LoVo (cell line): Measurements from ENCODE around the gene TMEM131.
A peak's percentile ranks its signal among the peaks of the same experiment; 100 is the strongest.
"Not testable (repeated sequence)": the region's sequence is repeated elsewhere in the genome, so short reads cannot be mapped to it uniquely, and the experiment has no call there.

Experiments used
- DNase-seq: peaks from one replicate; pipeline ENCODE4 v3.0.0-alpha.2; 2016; ENCODE audit warnings: low spot score

Gene TMEM131

GRCh38 chr2:98022067-98022466 lies 26.3 kb upstream of the TMEM131 start:
- not testable (repeated sequence) for DNase-seq

DNA sequence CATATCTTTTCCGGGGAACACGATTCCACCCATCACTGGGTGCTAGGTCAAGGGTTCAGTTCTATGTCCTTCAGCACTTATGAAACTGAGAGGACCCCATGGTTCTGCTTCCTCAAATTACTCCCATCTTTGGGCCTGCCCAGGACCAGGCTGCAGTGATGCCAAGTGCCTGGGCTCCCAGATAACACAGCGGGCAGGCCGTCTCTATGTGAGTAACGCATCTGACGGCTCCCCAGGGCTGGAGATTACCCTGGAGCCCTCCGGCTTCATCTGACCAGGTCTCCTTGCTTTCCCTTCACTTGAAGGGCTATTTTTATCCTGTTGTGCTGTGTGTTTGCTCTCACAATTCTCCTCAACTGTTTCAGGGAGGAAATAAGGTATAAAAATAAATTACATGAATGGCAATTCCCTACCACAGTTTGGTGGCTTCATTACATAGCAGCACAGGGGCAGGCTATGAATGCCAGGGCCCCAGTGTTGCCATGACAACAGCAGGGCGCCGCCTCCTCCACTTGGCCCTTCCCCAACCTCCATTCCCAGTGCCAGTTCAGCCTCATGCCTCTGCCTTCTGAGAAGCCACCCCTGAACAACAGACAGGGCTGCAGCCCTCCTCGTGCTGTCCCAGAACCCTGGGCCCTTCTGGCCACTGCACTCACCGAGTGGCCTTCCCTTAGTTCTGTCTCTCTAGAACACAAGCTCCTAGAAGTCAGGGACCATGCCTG lies 25.4 kb upstream of the TMEM131 start:
- DNase-seq: no peak

DNA sequence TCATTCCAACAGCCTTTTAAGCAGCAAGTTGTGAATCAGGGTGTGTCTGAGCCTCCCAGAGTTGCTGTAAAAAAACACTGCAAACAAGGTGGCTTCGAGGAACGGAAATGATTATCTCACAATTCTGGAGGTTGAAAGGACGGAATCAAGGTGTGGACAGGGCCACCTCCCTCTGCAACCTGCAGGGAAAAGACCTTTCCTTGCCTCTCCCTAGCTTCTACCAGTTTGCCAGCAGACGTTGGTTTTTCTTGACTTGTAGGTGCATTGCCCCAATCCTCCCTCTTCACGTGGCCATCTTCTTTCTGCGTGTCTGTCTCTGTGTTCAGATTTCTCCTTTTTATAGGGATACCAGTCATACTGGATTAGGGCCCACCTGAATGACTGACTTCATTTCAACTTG lies 24.8 kb upstream of the TMEM131 start:
- DNase-seq: peak; percentile 17

DNA sequence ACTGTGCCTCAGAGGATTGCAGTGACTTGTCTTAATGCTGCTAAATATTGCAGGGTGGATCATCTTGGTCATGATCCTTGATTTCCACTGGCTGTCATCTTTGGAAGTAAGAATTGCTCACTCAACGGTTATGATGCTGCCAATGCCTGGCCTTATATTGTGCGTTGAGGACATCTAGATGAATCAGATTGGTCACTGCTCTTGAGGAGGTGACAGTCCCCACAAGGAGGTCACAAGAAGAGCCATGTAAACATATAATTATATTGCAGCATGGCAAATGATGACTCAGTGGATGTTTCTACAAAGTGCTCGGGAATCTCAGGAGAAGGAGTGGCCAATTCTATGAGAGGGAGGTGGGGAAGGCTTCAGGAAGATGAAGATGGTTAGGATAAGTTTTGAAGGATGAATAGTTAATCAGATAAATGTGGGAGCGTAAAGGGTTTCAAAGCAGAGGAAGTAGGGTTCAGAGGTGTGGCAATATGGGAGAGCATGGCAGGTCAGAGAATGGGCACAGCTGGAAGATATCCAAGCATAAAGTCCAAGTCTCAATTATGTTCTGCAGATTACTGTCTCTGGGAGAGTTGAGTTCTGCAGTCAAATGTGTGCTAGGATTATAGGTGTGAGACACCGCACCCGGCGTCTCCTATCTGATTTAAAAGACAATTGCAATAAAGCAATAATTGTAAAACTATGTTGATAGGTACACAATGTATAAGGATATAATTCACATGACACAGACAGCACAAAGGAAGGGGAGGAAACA lies 21.3 kb upstream of the TMEM131 start:
- peak; percentile 54 for DNase-seq

DNA sequence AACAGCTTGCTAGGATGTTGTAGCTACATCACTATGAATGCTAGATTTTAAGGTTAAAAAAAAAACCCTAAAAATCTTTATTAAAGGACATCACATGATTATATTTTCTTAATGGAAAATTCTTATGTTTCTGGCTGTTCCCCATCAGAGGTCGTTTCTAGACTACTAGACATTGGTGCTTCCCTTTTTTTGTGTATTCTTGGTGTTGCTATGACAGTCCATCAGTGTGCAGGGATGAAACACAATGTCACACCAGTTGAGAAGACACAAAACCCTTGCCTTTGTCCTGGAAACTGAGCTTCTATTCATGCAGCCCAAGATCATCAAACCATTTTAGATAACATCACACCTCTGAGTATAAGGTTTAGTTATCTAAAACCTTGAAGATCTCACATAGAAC lies 19.9 kb upstream of the TMEM131 start:
- no peak for DNase-seq

DNA sequence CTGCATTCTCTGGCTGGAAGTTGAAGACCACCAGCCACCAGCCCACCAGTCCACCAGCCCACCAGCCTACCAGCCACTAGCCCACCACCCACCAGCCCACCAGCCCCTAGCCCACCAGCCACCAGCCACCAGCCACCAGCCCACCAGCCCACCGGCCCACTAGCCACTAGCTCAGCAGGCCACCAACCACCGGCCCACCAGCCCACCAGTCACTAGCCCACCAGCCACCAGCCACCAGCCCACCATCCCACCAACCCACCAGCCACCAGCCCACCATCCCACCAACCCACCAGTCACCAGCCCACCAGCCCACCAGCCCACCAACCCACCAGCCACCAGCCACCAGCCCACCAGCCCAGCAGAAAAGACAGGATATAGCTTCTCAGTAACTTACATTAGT lies 18.6 kb upstream of the TMEM131 start:
- DNase-seq: no peak

- DNase-seq: no peak
Observed at GRCh38 chr2:98013407-98014042, 17.8 kb upstream of the TMEM131 start.

GRCh38 chr2:98012561-98012991 lies 16.8 kb upstream of the TMEM131 start:
- DNase-seq: no peak

DNA sequence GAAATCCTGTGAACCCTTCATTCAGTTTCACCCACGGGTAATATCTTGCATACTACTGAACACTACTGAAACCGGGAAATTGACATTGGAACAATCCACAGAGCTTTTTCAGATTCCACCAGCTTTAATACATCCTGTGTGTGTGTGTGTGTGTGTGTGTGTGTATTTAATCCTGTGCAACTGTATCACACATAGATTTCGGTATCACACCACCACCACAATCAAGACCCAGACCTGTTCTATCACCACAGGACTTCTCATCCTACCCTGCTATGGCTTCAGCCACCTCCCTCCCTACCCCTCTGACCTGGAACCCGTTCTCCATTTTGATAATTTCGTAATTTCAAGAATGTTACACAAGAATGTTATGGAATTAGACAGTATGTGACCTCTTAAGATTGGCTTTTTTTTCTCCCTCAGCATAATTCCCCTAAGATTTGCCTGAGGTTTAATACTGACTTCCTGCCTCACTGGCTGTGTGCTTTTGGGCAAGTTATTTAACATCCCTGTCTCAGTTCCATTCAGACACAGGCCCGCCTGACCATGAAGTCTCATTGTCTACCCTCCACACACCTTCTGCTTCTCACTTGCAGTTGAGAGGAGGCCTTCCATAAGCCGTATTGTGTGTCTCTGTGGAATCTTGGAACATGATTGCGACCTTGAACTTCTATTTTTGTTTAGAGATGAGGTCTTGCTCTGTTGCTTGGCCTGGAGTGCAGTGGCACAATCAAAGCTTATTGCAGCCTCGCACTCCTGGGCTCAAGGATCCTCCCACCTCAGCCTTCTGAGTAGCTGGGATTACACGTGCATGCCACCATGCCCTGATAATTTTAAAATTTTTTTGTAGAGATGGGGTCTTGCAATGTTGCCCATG lies 14.4 kb upstream of the TMEM131 start:
- no peak for DNase-seq

- no peak for DNase-seq
Observed at GRCh38 chr2:98008415-98008814, 12.7 kb upstream of the TMEM131 start.

- no peak for DNase-seq
Observed at GRCh38 chr2:98006378-98006777, 10.6 kb upstream of the TMEM131 start.

DNA sequence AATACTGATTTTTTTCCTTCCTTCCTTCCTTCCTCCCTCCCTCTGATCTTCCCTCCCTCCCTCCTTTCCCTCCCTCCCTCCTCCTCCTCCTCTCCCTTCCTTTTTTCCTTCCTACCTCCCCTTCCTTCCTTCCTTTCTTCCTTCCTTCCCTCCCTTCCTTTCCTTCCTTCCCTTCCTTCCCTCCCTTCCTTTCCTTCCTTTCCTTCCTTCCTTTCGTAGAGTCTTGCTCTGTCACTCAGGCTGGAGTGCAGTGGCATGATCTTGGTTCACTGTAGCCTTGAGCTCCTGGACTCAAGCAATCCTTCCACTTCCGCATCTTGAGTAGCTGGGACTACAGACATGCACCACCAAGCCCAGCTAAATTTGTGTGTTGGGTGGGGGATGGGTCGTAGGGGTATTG lies 8.9 kb upstream of the TMEM131 start:
- DNase-seq: no peak

- no peak for DNase-seq
Observed at GRCh38 chr2:98004047-98004446, 8.3 kb upstream of the TMEM131 start.

DNA sequence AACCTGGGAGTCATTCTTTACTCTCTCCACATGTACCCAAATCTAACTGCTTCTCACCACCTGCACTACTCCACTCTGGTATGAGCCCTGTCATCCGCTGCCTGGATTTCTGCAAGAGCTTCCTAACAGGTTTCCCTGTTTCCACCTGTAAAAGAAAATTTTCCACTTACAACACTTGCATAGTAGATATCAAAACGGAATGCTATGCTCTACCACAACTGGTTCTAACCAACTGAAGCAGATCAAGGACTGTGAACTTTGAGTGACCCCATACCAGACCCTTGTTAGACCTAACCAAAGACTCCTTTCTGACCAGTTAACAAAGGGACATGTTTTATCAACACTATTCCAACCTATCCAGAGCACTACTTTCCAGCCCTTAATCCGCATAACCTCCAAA lies 3.8 kb upstream of the TMEM131 start:
- DNase-seq: no peak

- no peak for DNase-seq
Observed at GRCh38 chr2:97998431-97999005, 2.8 kb upstream of the TMEM131 start.

DNA sequence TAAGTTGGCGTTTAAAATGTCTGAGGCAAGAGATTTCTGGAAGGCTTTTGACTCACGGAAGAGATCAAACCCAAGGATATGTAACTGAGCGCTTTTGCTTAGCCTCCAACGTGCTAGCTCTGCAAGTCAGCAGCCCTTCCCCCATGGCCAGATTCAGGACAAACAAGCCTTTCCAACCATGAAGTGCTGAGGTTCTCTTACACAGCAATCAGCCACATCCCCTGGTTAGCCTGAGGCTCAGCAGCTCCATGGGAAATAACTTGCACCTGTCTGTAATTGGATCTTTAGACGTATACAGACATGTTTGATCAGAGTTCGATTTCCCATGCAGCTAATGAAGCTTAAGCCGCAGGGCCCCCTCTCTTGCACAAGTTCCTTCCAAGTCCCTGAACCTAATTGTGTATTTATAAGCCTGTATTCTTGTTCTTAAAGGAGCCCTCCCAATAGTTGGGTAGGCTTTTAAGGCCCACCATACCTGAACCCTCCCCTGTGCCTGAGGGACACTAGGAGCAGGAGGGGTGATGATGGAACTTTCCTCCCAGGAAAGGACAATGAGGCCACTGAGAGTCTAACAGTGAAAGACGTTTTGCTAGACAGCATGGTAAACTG lies 2.1 kb upstream of the TMEM131 start:
- no peak for DNase-seq

DNA sequence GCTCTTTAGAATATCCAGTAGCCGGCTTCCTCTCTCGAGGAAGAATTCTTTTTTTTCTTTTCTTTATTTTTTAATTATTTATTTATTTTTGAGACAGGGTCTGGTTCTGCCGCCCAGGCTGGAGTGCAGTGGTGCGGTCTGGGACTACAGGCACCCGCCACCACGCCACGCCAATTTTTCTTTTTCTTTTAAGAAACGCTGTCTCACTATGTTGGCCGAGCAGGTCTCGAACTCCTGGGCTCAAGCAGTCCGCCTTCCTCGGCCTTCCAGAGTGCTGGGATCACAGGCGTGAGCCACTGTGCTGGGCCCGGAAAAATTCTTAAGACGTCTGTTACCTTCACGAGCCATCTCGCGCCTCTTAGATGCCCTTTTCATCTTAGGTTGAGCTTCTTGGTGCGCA lies 931 bp upstream of the TMEM131 start:
- no peak for DNase-seq

DNA sequence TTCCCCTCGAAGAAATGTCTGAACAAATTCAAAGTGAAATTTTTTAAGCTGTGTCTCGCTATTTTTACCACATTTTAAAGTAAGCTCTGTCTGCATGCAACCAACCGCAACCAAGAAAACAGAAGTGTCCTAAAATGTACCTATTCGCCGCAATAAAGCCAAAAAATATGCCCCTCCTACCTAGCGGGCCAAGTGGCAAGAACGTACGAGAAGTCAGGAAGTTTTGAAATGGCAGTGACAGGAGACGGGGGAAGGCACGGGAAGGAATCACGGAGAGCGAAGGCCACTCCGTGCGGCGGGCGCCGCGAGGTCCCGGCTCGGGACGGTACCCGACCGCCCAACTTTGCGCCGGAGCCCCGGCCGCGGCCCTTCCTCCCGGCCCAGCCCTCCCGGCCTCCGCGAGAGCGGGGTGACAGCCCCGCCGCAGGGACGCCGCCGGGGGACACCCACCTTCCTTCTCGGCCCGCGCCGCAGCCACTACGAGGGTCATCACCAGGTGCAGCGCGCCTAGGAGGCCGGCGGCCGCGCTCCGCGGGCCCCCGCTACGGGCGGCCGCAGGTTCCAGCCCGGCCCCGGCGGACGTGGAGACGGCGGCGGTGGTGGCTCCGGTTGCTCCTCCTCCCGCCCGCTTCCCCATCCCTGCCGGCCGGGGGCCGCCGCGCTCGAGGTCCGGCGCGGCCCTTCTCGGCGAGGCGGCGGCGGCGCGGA lies 568 bp downstream of the TMEM131 start:
- peak; percentile 34 for DNase-seq

DNA sequence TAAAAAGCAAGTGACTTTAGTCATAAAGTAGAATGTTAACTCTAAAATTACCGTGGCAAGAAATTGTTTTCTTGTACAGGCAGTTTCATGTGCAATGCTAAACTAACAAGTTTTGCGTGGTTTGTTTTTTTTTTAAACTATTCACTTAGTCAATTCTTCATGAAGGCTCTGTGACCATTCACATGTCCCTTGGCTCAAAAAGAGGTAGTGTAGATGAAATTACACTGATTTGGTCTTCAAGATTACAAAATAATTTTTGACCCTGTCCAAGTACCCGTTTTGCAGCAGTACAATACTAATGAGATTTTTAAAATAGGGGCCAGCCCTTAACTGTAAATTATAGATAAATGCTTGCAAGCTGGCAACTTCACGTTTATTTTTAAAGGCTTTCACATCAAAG lies 1.3 kb downstream of the TMEM131 start:
- DNase-seq: no peak

DNA sequence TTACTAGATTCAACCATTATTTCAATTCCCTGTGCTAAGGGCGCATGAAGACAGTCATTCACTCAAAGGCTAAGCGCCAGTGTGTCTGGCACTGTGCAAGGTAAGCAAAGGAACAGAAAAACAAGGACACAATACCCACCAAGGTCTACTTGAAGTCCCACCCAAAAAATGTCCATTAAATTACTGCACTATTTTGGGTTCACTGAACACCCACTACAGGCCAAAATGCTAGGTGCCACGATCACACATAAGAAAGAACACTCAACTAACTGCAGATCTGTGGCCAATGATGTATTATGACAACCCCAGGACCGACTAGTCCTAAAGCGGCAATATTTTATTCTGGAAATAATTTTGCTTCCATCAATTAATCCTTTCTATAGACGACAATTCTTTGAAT lies 1.8 kb downstream of the TMEM131 start:
- no peak for DNase-seq
